NCI-H345 treated with DMSO at 0.1 percent for 48 hours (cell line): Measurements from ENCODE around the gene STAB2.
A peak's percentile ranks its signal among the peaks of the same experiment; 100 is the strongest.

Source experiments
- DNase-seq: peaks from one replicate; lab custom pipeline; 2025; ENCODE audit not compliant: unreplicated experiment; lab: John Stamatoyannopoulos, UW

Gene STAB2

DNA sequence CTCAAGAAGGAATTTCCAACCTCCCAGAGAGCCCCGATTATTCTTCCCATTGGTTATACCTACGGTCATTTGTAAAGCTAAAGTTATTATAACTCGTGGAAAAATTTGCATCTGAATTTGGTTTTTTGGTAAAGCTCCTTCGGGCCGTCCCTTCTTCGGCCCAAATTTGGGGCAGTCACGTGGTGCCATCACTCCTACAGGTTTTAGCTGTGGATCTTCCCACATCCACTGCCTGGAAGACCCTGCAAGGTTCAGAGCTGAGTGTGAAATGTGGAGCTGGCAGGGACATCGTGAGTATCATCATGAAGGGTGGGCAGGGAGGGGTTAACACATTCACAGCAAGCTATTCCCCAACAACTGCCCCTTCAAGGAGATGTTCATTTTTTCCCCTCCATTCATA is 148.2 kb downstream of the STAB2 start:
- no peak for DNase-seq

- DNase-seq = no peak
Observed at GRCh38 chr12:103736572-103736971, 149.5 kb downstream of the STAB2 start.

- no peak for DNase-seq
Observed at GRCh38 chr12:103737881-103738280, 150.8 kb downstream of the STAB2 start.

DNA sequence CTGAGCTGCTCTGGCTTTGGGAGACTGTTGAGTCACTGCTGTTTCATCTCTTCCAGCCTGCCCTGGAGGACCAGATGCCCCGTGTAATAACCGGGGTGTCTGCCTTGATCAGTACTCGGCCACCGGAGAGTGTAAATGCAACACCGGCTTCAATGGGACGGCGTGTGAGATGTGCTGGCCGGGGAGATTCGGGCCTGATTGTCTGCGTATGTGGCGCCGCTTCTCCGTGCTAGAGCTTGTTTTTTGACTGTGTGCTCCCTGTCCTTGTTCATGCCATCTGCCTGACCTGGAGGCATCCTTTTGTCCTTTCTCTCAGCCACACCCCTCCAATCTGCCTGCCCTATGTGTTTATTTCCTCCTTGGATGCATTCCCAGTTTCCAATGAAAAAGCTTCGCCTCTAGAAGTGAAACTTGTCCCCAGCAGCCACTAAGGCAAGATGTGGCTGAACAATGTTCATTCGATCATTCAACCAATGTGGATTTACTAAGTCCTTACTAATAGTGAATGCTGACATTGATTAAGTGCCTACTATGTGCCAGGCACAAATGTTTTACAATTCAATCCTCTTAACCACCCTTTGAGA is 155.4 kb downstream of the STAB2 start:
- DNase-seq = peak; percentile 91

GRCh38 chr12:103743788-103744187 is 156.7 kb downstream of the STAB2 start:
- DNase-seq = no peak

- no peak for DNase-seq
Observed at GRCh38 chr12:103745962-103746361, 158.9 kb downstream of the STAB2 start.

DNA sequence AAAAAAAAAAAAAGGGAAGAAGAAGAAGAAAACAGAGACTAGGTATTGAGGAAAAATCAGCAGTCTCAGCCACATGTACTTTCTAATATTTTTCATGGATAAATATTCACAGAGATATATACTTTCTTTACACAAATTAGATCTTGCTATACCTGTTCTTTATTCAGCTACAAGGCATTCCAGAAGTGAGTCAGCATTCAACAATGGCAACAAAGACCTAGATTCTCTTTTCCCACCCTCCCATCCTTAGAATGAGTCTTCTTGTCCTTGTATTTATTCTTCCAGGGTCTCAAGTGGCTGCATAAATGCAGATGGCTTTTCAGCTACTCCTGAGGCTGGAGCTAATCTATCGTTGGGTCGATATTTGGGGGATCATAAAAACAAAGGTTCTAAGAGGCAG is 160.9 kb downstream of the STAB2 start:
- no peak for DNase-seq

- DNase-seq = no peak
Observed at GRCh38 chr12:103748875-103749274, 161.8 kb downstream of the STAB2 start.

DNA sequence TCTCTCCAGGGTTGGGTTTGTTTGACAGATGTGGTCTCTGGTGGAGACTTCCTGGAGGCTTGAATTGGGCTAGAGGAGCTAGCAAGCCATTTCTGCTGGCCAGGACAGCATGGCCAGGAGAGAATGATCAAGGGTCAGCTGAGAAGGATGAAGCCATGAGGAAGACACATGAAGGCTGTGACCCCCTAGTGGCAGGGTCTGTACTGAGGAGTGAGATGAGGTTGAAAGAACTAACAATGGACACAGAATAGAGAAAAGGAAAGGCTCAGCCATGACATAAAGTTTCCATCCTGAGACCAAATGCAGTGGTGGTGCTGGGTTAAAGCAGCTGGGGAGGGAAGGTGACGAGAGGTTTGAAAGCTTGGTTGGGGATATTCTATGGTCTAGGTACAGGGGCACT is 164.1 kb downstream of the STAB2 start:
- no peak for DNase-seq

- DNase-seq = no peak
Observed at GRCh38 chr12:103751600-103751999, 164.5 kb downstream of the STAB2 start.

- DNase-seq = no peak
Observed at GRCh38 chr12:103755425-103755824, 168.4 kb downstream of the STAB2 start.

GRCh38 chr12:103756443-103756842 is 169.4 kb downstream of the STAB2 start:
- DNase-seq = no peak

DNA sequence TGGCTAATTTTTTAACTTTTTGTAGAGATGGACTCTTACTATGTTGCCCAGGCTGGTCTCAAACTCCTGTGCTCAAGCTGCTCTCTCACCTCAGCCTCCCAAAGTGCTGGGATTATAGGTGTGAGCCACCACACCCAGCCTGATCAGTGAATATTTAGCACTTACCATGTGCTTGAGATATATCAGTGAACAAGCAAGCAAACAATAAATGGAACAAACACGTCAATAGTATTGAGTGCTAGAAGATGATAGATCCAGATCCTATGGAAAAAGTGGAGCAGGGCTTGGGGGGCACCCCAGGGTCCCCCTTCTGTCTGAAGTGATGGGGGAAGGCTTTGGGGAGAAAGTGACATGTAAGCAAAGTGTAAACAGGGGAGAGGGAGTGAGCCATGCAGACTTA is 170.2 kb downstream of the STAB2 start:
- DNase-seq = no peak

GRCh38 chr12:103758310-103759089 is 171.4 kb downstream of the STAB2 start:
- no peak for DNase-seq

GRCh38 chr12:103762473-103762872 is 175.4 kb downstream of the STAB2 start:
- no peak for DNase-seq

- DNase-seq = no peak
Observed at GRCh38 chr12:103765322-103765721, 178.2 kb downstream of the STAB2 start.

- DNase-seq = no peak
Observed at GRCh38 chr12:103766028-103766427, 179.0 kb downstream of the STAB2 start.

DNA sequence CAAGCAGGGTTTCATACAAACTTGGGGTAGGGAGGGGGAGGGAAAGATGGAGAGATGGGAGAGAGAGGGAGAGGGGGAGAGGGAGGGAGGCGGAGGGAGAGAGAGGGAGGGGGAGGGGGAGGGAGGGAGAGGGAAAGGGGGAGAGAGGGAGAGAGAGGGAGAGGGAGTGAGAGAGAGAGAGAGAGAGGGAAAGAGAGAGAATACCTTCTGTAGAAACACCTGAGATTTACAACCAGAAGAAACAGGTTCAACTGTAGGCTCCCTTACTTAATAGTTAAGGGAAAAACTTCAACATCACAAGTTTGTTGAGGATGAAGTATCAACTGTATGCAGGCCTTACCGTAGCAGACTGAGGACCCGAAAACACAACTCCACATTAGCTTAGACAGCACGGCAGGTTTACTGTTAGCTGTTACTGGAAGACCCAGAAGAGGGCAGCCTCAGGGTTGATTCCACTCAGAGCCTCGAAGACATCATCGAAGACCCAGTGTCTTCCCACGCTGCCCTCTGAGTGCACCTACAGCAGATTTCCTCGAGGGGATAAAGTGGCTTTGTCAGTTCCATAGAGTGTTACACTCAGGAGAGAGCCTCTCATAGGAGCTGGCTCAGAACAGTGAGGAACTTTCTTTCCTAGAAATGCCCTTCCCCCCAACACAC is 181.5 kb downstream of the STAB2 start:
- DNase-seq = no peak

- DNase-seq = no peak
Observed at GRCh38 chr12:103769240-103769945, 182.3 kb downstream of the STAB2 start.

- no peak for DNase-seq
Observed at GRCh38 chr12:103771466-103771865, 184.4 kb downstream of the STAB2 start.

DNA sequence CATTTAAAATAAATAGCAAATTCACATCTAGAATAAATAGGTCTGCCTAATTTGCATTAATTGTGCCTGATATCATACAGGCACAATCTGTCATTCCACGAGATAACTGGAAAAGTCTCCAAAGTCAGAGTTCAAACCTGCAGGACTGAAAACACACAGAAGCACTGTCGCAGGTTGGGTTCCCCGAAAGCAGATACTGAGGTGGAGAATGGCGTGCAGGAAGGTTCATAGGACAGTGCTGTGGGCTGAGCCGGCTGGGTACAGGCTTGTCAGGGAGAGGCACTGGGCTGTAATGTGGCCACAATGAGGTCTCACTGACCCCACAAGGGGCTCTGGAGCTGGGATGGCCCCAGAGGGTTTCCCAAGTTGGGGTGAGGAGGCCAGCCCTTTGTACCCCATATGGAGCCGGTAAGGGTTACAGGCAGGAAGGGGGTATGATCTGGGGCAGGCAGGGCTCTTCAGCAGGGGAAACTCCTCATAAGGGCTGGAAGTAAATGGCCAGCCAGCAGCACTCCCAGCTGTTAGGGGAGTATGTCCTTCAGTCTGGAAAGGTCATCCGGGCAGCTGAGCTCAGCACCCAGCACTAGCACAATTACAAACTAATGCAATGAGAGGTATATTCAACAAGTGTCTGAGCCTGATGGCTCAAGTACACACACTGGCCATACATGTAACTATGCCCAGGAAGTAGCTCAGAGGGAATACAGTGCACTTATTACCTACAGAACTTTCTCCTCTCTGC is 185.5 kb downstream of the STAB2 start:
- no peak for DNase-seq
